Pancreas (tissue), 10 donors: ENCODE measurements around the gene THSD4. TPM values are rescaled to one million over a fixed set of nuclear protein-coding genes. Genes with fewer than 3 reads are reported as not detected.
A peak's percentile ranks its signal among the peaks of the same experiment; 100 is the strongest.

Source experiments
- ATAC-seq, 4 donors: fragments of 200-7000 bp; cut with Tn5 transposase; one replicate each; pipeline versions ENCODE4 v1.8.0 to v1.9.1; 2020; ENCODE audit warnings: mild to moderate bottlenecking in 4 of 4, moderate library complexity in 4 of 4
- DNase-seq, 6 donors: peaks; one replicate each; pipeline ENCODE4 v3.0.0-alpha.2; 2020
- FAIRE-seq: peaks from 2 replicates; lab custom pipeline; 2012; peaks lifted over from hg19 to GRCh38; lab: Jason Lieb, UNC
- H3K27ac ChIP-seq, 4 donors: fragments of 200-600 bp; sonication (generic); 1 replicate in 3 of 4; 2 replicates in 1 of 4; pipeline versions ENCODE4 v1.5.0 to v1.8.0; 2020
- H3K27me3 ChIP-seq, 4 donors: fragments of 200-600 bp; one replicate each; pipeline ENCODE4 v1.8.0; 2021
- H3K36me3 ChIP-seq, 3 donors: fragments of 200-600 bp; sonication (generic) in 1 of 3; one replicate each; pipeline versions ENCODE4 v1.5.0 to v1.8.0; 2020 to 2021
- H3K4me1 ChIP-seq, 3 donors: fragments of 200-600 bp; one replicate each; pipeline ENCODE4 v1.8.0; 2021
- H3K4me3 ChIP-seq, 4 donors: fragments of 200-600 bp; sonication (generic) in 2 of 4; one replicate each; pipeline versions ENCODE4 v1.5.0 to v1.8.0; 2020 to 2021
- H3K9me3 ChIP-seq, 4 donors: fragments of 200-600 bp; one replicate each; pipeline ENCODE4 v1.8.0; 2021
- WGBS, 2 donors: extraction: QIAGEN DNeasy Blood & Tissue Kit; methylation state at CpG; one replicate each; pipeline ENCODE4 v1.1.7; 2013; 5-methylcytosine and 5-hydroxymethylcytosine counted together
- intact Hi-C, 3 donors: fragments of 100-400 bp; cut with DNase I; formaldehyde crosslinking; loops; one replicate each; pipeline versions ENCODE4 v1.11.1 to v1.14.2; 2022
- polyA plus RNA-seq, 2 donors: library from polyadenylated mRNA; stranded (reverse); fragments of 200-250 nt; gene quantifications; one replicate each; pipeline ENCODE4 v1.2.3, GENCODE V29; 2013
- total RNA-seq, 6 donors: library from RNA; stranded (reverse); fragmentation: NEBNext Ultra II Directional in 4 of 6; extraction: Animal tissue kit (Norgen Biotek cat#: 25700) in 4 of 6; gene quantifications; one replicate each; pipeline versions ENCODE4 v1.2.1 to v1.2.4, GENCODE V29; 2021 to 2023
- TF ChIP-seq, protein P1 (sequence below), 4 donors: fragments of 200-600 bp; sonication (generic) in 3 of 4; IDR thresholded peaks; one replicate each; pipeline versions ENCODE4 v1.5.0 to v1.8.0; 2021; ENCODE audit warnings: antibody characterized with exemption in 4 of 4
- donor health status: healthy with polysubstance abuse.
- donor health status: DM: no; HTN: no; CAD: no; lungs with moderate emphysema.
- donor health status: DM: no; HTN: no; CAD: no.
- donor health status: control.
- donor health status: control.
- donor health status: Bipolar disorder and iron deficiency.
- donor health status: DM: yes; HTN: yes; CAD: no.
- donor health status: DM: no; HTN: no; CAD: no.
- donor health status: DM: no; HTN: no; CAD: no.
- donor health status: DM: yes; HTN: yes; CAD: no.

Gene THSD4
- 10 to 100 TPM in 5 of 6 donors, 1 to 10 TPM in 1; 6.0 to 17.8 (median 14.2) TPM for total RNA-seq
- polyA plus RNA-seq: 1 to 10 TPM; 7.8 to 9.0 TPM

DNA sequence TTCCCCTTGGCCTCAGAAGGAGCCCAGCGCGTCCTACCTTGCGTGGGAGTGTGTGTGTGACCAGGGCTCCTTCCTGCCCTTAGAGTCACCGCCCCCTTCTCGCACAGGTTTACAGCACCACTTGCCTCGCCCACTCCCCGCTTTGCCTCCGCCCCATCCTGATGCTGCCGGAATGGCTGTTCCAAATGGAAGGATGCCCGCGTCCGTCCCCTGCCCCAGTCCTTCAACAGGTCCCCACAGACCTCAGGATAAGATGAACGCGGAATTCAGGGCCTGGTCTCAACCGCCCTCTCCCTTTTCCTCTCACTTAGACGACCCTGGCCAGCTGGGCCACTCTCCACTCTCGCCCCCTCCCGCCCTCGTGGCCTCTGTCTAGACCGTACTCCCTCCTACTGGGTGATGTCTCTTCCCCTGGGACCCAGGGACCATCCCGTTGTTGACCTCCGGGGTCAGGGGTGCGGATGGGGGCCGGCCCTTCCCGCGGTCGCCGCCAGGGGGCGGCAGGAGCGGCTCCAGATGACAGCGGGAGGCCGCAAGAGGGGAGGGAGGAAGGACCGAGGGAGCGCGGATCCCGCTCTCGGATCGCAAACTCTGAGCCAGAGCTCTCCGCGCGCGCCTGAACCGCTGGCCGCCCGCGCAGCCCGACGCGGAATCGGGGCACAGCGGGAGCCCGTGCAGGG is at the start of gene THSD4:
TSS of gene THSD4 (plus strand) at position 585 of the 680 bp plus-strand sequence.
- FAIRE-seq (no peak), ATAC-seq (peak; percentile 80 to 87 (median 86))
- H3K36me3 ChIP-seq: no peaks in the 10 kb centered on the region

DNA sequence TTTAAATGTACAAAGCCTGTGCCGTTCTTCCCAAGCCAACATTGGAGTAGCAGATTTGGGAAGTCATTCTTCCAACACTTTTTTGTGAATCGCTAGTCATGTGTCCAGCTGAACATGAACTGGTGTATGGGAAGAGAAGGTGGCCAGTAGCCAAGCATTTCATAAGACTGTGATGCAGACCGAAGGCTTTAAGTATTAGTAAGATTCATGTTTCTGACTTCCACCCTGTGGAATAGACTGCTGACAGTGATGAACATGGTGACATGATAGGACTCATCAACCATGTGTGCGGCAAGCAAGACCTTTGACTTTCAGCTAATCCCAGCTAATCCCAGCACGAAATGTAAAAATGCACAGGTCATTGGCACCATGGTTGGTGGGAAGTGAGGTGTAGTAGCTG is 48.3 kb upstream of the THSD4 start:
- H3K27ac ChIP-seq: no peak overlapping the region
- peak in 1 of 6 donors; percentile 20 for DNase-seq
- ATAC-seq: peak in 2 of 4 donors; percentile 25 to 27
- WGBS, 2 donors: 76 to 81% methylated on average over 5 of the region's 5 CpGs
- no peaks in the 10 kb centered on the region for H3K36me3 ChIP-seq
- TF ChIP-seq, protein P1, sequence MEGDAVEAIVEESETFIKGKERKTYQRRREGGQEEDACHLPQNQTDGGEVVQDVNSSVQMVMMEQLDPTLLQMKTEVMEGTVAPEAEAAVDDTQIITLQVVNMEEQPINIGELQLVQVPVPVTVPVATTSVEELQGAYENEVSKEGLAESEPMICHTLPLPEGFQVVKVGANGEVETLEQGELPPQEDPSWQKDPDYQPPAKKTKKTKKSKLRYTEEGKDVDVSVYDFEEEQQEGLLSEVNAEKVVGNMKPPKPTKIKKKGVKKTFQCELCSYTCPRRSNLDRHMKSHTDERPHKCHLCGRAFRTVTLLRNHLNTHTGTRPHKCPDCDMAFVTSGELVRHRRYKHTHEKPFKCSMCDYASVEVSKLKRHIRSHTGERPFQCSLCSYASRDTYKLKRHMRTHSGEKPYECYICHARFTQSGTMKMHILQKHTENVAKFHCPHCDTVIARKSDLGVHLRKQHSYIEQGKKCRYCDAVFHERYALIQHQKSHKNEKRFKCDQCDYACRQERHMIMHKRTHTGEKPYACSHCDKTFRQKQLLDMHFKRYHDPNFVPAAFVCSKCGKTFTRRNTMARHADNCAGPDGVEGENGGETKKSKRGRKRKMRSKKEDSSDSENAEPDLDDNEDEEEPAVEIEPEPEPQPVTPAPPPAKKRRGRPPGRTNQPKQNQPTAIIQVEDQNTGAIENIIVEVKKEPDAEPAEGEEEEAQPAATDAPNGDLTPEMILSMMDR (IDR thresholded peaks at IDR 0.05): no peak
- H3K4me3 ChIP-seq: no peak overlapping the region
- FAIRE-seq: no peak
- intact Hi-C loops: no loop called here
- H3K27me3 ChIP-seq: no peaks in the 10 kb centered on the region
- no peaks in the 10 kb centered on the region for H3K4me1 ChIP-seq
- no peaks in the 10 kb centered on the region for H3K9me3 ChIP-seq

More for the DNA sequence above, at the start of gene THSD4:
- TF ChIP-seq, protein P1 (IDR thresholded peaks at IDR 0.05): peak; percentile 84 to 98 (median 95)
- WGBS, 2 donors: 14 to 15% methylated on average over 45 to 52 of the region's 52 CpGs
- Histone ChIP-seq H3K4me1 (no peaks in the 10 kb centered on the region), H3K4me3 (peak within 1 kb of the TSS; percentile 21 to 55 (median 52)), H3K9me3 (no peaks in the 10 kb centered on the region), H3K27me3 (no peaks in the 10 kb centered on the region), H3K27ac (peak within 1 kb of the TSS; percentile 46 to 82 (median 62))
- peak; percentile 56 to 89 (median 74) for DNase-seq
- intact Hi-C loops: loop anchor here in 2 of 3 donors (5.0 to 10.0 kb wide), 2 partner anchors 327 to 330 kb away; no protein-coding TSS in a partner anchor

DNA sequence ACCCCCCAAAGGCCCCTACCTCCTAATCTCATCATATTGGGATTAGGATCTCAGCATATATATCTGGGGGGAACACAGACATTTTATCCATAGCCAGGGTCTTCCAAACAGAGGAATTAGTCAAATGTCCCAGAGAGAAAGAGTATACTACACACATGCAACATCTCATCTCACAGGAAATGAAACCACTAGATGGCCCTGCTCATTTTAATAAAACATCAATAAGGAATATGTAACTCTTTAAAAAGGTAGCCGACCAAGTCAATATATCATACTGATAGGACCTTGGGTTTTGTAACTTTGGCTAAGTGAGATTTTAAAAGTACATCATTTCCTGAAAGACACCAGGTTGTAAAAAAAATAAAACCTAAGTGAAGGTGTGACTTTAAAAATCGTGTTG is 45.6 kb upstream of the THSD4 start:
- ATAC-seq: peak in 2 of 4 donors; percentile 27 to 52
- FAIRE-seq: no peak
- WGBS, 2 donors: 28 to 32% methylated on average over 2 of the region's 2 CpGs

DNA sequence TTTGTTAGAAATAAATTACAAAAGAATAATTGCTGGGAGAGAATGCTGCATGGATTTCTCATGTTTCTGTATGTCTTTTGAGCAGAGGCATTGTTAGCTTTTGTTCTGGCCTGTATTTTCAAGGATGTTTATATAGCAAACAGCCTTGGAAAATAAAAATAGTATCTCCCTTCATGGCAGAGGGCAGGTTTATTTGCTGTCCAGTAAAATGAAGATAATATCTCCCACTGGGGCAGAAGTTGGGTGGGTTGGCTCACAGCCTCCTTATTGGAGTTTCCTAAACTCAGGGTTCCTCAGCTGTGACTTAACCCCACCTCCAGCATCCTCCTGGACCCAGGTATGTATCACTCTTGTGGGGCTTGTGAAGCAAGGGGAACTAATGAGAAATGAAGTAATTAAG is 43.7 kb upstream of the THSD4 start:
- H3K27ac ChIP-seq: no peak overlapping the region
- TF ChIP-seq, protein P1 (IDR thresholded peaks at IDR 0.05): no peak

More for the DNA sequence above, 45.6 kb upstream of the THSD4 start:
- Histone ChIP-seq H3K4me3 (no peak overlapping the region), H3K36me3 (no peaks in the 10 kb centered on the region), H3K9me3 (no peaks in the 10 kb centered on the region), H3K27me3 (no peaks in the 10 kb centered on the region), H3K4me1 (no peaks in the 10 kb centered on the region), H3K27ac (no peak overlapping the region)
- TF ChIP-seq, protein P1 (IDR thresholded peaks at IDR 0.05): no peak
- intact Hi-C loops: no loop called here
- DNase-seq: no peak

DNA sequence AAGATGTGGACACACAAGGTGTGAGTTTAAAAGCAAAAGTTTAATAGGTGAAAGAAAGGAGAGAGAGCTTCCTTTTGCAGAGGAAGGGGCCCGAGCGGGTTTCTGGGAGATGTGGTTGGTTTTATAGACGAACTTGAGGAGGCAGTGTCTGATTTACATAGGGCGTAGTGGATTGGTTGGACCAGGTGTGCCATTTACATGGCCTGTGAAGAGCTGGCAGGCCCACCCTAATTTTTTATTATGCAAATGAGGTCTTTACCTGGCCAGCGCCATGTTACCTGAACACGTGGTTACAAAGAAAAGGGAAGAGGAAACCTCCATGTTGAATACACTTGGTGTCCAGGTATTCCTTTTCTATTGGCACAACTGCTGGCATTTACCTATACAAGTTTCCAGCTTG is 42.8 kb upstream of the THSD4 start:
- intact Hi-C loops: no loop called here
- no peak for DNase-seq
- WGBS, 2 donors: 85 to 89% methylated on average over 6 of the region's 6 CpGs
- H3K4me1 ChIP-seq: no peaks in the 10 kb centered on the region
- TF ChIP-seq, protein P1 (IDR thresholded peaks at IDR 0.05): no peak
- no peak overlapping the region for H3K4me3 ChIP-seq
- ATAC-seq: no peak
- H3K9me3 ChIP-seq: no peaks in the 10 kb centered on the region
- H3K27ac ChIP-seq: no peak overlapping the region
- no peaks in the 10 kb centered on the region for H3K36me3 ChIP-seq
- no peaks in the 10 kb centered on the region for H3K27me3 ChIP-seq
- FAIRE-seq: no peak

More for the DNA sequence above, 43.7 kb upstream of the THSD4 start:
- H3K27me3 ChIP-seq: no peaks in the 10 kb centered on the region
- intact Hi-C loops: no loop called here
- no peak for FAIRE-seq
- H3K36me3 ChIP-seq: no peaks in the 10 kb centered on the region
- no peak for DNase-seq
- no peak overlapping the region for H3K4me3 ChIP-seq
- no peaks in the 10 kb centered on the region for H3K9me3 ChIP-seq
- H3K4me1 ChIP-seq: no peaks in the 10 kb centered on the region
- ATAC-seq: no peak
